ENCODE results near the gene NEDD8. TPM values are rescaled to one million over a fixed set of nuclear protein-coding genes. Genes with fewer than 3 reads are reported as not detected.

Gene NEDD8
- total RNA-seq, 1 donor from 2014 or later = 180 TPM

GRCh38 chr14:24277606-24278321 is 45.6 kb upstream of the NEDD8 start:
- Histone ChIP-seq H3K36me3 (ENCODE audit: control insufficient read depth, insufficient read depth, low read length) (no peaks in the 10 kb centered on the region), H3K4me3 (ENCODE audit: low read depth, low read length) (no peak overlapping the region), H3K27me3 (ENCODE audit: control insufficient read depth, insufficient read depth, low read length) (no peaks in the 10 kb centered on the region)
- DNase-seq (ENCODE audit: low read depth) = no peak
- TF ChIP-seq CTCF (IDR thresholded peaks at IDR 0.05; ENCODE audit: insufficient read depth, low read length, poor library complexity, severe bottlenecking) = no peak

- no peaks in the 10 kb centered on the region for H3K27me3 ChIP-seq (ENCODE audit: control insufficient read depth, insufficient read depth, low read length)
- H3K36me3 ChIP-seq (ENCODE audit: control insufficient read depth, insufficient read depth, low read length) = no peaks in the 10 kb centered on the region
- no peak for TF ChIP-seq CTCF (IDR thresholded peaks at IDR 0.05; ENCODE audit: insufficient read depth, low read length, poor library complexity, severe bottlenecking)
- DNase-seq (ENCODE audit: low read depth) = no peak
- H3K4me3 ChIP-seq (ENCODE audit: low read depth, low read length) = no peak overlapping the region
Observed at GRCh38 chr14:24277071-24277470, 44.9 kb upstream of the NEDD8 start.

- DNase-seq (ENCODE audit: low read depth) = peak; percentile 32
- Histone ChIP-seq H3K4me3 (ENCODE audit: low read depth, low read length) (no peak overlapping the region), H3K36me3 (ENCODE audit: control insufficient read depth, insufficient read depth, low read length) (peaks cover 2% of the 10 kb centered on the region), H3K27me3 (ENCODE audit: control insufficient read depth, insufficient read depth, low read length) (no peaks in the 10 kb centered on the region)
- TF ChIP-seq CTCF (IDR thresholded peaks at IDR 0.05; ENCODE audit: insufficient read depth, low read length, poor library complexity, severe bottlenecking) = no peak
Observed at GRCh38 chr14:24274101-24274543, 42.0 kb upstream of the NEDD8 start.

- Histone ChIP-seq H3K4me3 (ENCODE audit: low read depth, low read length) (no peak overlapping the region), H3K36me3 (ENCODE audit: control insufficient read depth, insufficient read depth, low read length) (peaks cover 2% of the 10 kb centered on the region), H3K27me3 (ENCODE audit: control insufficient read depth, insufficient read depth, low read length) (no peaks in the 10 kb centered on the region)
- DNase-seq (ENCODE audit: low read depth) = no peak
- peak; percentile 11 for TF ChIP-seq CTCF (IDR thresholded peaks at IDR 0.05; ENCODE audit: insufficient read depth, low read length, poor library complexity, severe bottlenecking)
Observed at GRCh38 chr14:24273422-24273998, 41.3 kb upstream of the NEDD8 start.

GRCh38 chr14:24272467-24272866 is 40.3 kb upstream of the NEDD8 start:
- H3K4me3 ChIP-seq (ENCODE audit: low read depth, low read length) = no peak overlapping the region
- H3K36me3 ChIP-seq (ENCODE audit: control insufficient read depth, insufficient read depth, low read length) = peaks cover 2% of the 10 kb centered on the region
- no peak for DNase-seq (ENCODE audit: low read depth)
- no peak for TF ChIP-seq CTCF (IDR thresholded peaks at IDR 0.05; ENCODE audit: insufficient read depth, low read length, poor library complexity, severe bottlenecking)
- H3K27me3 ChIP-seq (ENCODE audit: control insufficient read depth, insufficient read depth, low read length) = no peaks in the 10 kb centered on the region

Measured in kidney epithelial cell (primary cell).